K562 (cell line): ENCODE measurements around the gene CARD11.

Source experiments
- CTCF ChIP-seq, 3 experiments: IDR thresholded peaks in 2 of 3; conservative IDR thresholded peaks in 1 of 3; 2 replicates each; pipeline ENCODE4 v1.5.1; 2011 to 2012; ENCODE audit warnings: low read length in 3 of 3, mild to moderate bottlenecking in 3 of 3, control low read depth in 2 of 3, improper control_type of control experiment in 1 of 3, inconsistent platforms in 1 of 3, low read depth in 1 of 3, mixed read lengths in 1 of 3, moderate library complexity in 1 of 3; ENCODE audit not compliant: insufficient read depth in 2 of 3
- HDGF ChIP-seq: fragments of 450-650 bp; IDR thresholded peaks from 2 replicates; pipeline ENCODE4 v1.6.1; 2016
- HSF4 ChIP-seq: fragments of 250-450 bp; sonication (Bioruptor Pico); IDR thresholded peaks from 2 replicates; pipeline ENCODE4 v2.1.2; 2022; ENCODE audit warnings: mild to moderate bottlenecking, moderate library complexity, borderline replicate concordance
- LARP7 ChIP-seq: fragments of 450-650 bp; IDR thresholded peaks from 2 replicates; pipeline ENCODE4 v1.6.1; 2016
- POLR2A ChIP-seq: fragments of 450-650 bp; conservative IDR thresholded peaks from 2 replicates; pipeline ENCODE4 v1.6.1; 2016
- SRF ChIP-seq, 2 experiments: fragments of 250-450, 450-650 bp in 1 of 2; sonication (Bioruptor Pico) in 1 of 2; sonication (generic) in 1 of 2; formaldehyde crosslinking; IDR thresholded peaks; 2 replicates each; pipeline versions ENCODE4 v1.5.0 to v1.5.1; 2020 to 2022; ENCODE audit warnings: mild to moderate bottlenecking in 1 of 2, missing genetic modification reagents in 1 of 2
- TAF1 ChIP-seq: IDR thresholded peaks from 2 replicates; pipeline ENCODE4 v1.6.1; 2011; ENCODE audit warnings: mild to moderate bottlenecking, low read length, moderate library complexity; ENCODE audit not compliant: insufficient read depth, control insufficient read depth, severe bottlenecking; ENCODE audit errors: extremely low read depth
- TBL1XR1 ChIP-seq, 2 experiments: IDR thresholded peaks; 2 replicates each; pipeline ENCODE4 v1.6.1; 2012; ENCODE audit warnings: improper control_type of control experiment in 2 of 2, low read length in 2 of 2, mild to moderate bottlenecking in 1 of 2

GRCh38 chr7:2911466-2911865 is 132.2 kb downstream of the CARD11 start:
- TF ChIP-seq SRF (CRISPR knock-in tag; IDR thresholded peaks at IDR 0.05) (no peak), HSF4 (CRISPR knock-in tag) (no peak), POLR2A (no peak), CTCF (IDR thresholded peaks at IDR 0.05 in 2 of 3, conservative IDR thresholded peaks at IDR 0.05 in 1 of 3; ENCODE audit: insufficient read depth in 2 of 3, low read depth in 1 of 3, low read length in 3 of 3) (no peak), HDGF (no peak), LARP7 (no peak), TAF1 (no peak), TBL1XR1 (IDR thresholded peaks at IDR 0.05; ENCODE audit: low read length in 2 of 2) (no peak)
